ENCODE data around the gene HEPACAM2.

GRCh38 chr7:93146472-93147141, 79.7 kb downstream of the HEPACAM2 start:
- TF ChIP-seq, protein P1, sequence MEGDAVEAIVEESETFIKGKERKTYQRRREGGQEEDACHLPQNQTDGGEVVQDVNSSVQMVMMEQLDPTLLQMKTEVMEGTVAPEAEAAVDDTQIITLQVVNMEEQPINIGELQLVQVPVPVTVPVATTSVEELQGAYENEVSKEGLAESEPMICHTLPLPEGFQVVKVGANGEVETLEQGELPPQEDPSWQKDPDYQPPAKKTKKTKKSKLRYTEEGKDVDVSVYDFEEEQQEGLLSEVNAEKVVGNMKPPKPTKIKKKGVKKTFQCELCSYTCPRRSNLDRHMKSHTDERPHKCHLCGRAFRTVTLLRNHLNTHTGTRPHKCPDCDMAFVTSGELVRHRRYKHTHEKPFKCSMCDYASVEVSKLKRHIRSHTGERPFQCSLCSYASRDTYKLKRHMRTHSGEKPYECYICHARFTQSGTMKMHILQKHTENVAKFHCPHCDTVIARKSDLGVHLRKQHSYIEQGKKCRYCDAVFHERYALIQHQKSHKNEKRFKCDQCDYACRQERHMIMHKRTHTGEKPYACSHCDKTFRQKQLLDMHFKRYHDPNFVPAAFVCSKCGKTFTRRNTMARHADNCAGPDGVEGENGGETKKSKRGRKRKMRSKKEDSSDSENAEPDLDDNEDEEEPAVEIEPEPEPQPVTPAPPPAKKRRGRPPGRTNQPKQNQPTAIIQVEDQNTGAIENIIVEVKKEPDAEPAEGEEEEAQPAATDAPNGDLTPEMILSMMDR (IDR thresholded peaks at IDR 0.05; ENCODE audit: insufficient read depth, low read depth, low read length), result no peak
- TF ChIP-seq EZH2 (IDR thresholded peaks at IDR 0.05; ENCODE audit: insufficient read depth, low read length), result no peak

Measured in astrocyte (in vitro differentiated cells and primary cell).